Activated CD8-positive, alpha-beta memory T cell treated with anti-CD3 and anti-CD28 coated beads for 24 hours (primary cell): ENCODE results near the gene CSNK2B.
A peak's percentile ranks its signal among the peaks of the same experiment; 100 is the strongest.

Experiments
- DNase-seq: peaks from one replicate; pipeline ENCODE4 v3.0.0-alpha.2; 2020

The CSNK2B gene

DNA sequence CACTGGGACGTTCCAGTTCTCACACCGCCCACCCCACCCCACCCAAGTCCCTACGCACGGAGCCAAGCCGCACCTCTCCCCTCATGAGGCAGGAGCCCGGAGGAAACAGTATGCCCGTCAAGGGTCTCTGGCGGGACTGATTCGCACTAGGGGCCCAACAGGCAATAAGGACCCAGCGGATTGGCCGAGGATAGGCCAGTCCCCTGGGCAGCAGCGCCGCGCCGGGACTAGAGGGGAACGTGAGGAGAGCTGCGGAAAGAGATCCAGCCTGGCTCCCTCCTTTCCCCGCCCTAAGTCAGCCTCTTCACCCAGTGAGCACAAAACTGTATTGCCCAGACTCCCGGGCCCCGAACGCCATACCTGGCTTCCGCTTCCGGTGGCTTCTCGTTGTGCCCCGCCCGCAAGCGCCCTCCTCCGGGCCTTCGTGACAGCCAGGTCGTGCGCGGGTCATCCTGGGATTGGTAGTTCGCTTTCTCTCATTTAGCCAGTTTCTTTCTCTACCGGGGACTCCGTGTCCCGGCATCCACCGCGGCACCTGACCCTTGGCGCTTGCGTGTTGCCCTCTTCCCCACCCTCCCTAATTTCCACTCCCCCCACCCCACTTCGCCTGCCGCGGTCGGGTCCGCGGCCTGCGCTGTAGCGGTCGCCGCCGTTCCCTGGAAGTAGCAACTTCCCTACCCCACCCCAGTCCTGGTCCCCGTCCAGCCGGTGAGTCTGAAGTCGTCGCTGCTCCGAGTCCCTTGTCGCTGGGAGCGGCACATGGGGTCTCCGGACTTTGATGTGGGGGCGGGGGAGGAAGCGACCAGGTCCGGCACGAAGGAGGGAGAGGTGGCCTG is at the start of gene CSNK2B:
Gene CSNK2B (plus strand): TSS at position 580 of the 836 bp plus-strand sequence. CDS start 752 bp downstream, outside the sequence.
- peak; percentile 98 for DNase-seq

GRCh38 chr6:31617010-31617409 is 48.9 kb upstream of the CSNK2B start:
- no peak for DNase-seq

DNA sequence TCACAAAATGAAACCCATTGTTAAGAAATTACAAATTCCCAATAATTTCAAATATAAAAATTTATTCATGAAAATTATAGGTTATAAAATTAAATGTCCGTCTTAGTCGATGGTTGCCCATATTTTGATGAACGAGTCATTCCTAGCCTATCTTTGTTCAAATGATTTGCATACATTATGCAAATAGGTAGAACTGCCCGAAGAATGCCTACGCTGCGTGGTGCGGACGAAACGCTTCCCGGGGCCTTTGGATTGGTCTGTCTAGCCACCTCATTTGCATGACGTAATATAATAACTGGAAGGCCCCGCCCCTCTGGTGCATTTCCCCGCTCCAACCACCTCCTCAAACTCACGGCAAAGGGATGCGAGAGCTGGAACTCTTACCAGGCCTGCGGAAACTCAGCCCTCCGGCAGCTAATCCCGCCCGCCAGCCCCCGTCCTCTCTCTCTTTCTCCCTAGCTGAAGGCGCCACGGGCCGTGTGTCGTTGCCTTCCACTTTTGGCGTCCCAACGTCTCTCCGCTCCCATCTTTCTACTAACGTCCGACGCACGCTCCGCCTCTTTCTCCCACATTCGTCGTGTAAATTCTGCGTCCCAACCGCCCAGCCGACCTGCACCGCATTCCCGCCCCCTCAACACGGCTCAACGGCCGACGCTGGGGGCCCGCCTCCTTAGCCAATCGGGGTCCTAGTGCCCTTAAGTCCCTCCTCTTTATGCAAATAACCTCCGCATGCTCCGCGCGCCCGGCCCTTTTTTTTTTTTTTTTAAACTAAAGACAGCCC is 45.9 kb upstream of the CSNK2B start:
- DNase-seq, result peak; percentile 98

GRCh38 chr6:31620586-31621319 is 45.1 kb upstream of the CSNK2B start, which contains the start of gene PRRC2A:
PRRC2A (plus strand) TSS chr6:31620715; CDS start chr6:31622790, 2,075 bp downstream.
- DNase-seq, result no peak

- no peak for DNase-seq
These were observed 44.5 kb upstream of the CSNK2B start for GRCh38 chr6:31621320-31621939.

- no peak for DNase-seq
These were observed 43.9 kb upstream of the CSNK2B start for GRCh38 chr6:31621991-31622390.

DNA sequence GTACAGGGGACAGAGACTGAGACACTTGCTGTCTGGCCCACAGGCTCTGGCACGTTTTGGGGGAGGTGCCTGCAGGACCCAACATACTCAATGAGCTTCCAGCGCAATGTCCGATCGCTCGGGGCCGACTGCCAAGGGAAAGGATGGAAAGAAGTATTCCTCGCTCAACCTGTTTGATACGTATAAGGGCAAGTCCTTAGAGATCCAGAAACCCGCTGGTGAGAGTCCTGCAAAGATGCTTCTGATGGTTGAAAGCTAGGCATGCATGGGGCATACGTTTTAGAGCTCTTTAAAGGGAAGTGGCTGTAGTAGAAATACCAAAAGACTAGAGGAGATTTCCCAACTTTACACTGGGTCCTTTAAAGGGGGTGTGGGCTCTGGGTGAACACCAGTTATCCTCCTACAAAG is 43.2 kb upstream of the CSNK2B start:
- no peak for DNase-seq

DNA sequence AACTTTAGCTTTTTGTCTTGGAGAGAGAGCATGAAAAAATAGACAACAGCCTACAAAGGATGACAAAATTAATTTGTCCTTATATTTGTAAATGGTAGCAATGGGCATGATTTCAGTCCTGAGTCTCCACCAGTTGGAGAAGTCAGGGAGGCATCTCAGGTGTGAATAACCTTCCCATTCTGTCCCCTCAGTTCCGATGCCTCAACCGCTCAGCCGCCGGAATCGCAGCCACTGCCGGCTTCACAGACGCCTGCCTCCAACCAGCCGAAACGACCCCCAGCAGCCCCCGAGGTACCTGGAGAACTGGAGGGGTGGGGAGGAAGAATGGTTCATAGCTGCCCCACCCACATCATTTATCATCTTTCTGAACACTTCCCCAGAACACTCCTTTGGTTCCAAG is 41.8 kb upstream of the CSNK2B start:
- DNase-seq, result no peak

DNA sequence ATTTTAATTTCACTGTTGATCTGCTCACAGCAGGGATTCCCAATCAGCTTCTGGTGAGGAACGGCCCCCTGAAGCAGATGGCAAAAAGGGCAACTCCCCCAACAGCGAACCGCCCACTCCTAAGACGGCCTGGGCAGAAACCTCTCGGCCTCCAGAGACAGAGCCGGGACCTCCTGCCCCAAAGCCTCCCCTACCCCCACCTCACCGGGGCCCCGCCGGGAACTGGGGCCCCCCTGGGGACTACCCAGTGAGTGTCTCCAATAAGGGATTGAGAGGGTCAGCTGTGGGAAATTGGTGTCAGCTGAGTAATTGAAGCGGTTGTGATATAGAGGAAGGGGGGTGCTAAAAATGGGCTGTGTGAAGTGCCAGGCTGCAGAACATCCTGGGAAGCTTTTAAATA is 38.9 kb upstream of the CSNK2B start:
- DNase-seq, result no peak

DNA sequence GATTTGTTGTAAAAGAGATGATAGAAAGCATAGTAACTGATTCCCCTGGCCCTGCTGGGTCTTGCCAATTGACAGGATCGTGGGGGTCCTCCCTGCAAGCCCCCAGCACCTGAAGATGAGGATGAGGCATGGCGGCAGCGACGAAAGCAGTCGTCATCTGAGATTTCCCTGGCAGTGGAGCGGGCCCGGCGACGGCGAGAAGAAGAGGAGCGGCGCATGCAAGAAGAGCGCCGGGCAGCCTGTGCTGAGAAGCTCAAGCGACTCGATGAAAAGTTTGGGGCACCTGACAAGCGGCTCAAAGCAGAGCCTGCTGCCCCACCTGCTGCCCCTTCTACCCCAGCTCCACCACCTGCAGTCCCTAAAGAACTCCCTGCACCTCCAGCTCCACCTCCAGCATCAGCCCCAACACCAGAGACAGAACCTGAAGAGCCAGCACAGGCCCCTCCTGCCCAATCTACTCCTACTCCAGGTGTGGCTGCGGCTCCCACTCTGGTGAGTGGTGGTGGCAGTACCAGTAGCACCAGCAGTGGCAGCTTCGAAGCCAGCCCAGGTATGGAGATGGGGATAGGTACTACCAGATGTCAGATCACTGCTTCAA is 38.1 kb upstream of the CSNK2B start:
- no peak for DNase-seq

DNA sequence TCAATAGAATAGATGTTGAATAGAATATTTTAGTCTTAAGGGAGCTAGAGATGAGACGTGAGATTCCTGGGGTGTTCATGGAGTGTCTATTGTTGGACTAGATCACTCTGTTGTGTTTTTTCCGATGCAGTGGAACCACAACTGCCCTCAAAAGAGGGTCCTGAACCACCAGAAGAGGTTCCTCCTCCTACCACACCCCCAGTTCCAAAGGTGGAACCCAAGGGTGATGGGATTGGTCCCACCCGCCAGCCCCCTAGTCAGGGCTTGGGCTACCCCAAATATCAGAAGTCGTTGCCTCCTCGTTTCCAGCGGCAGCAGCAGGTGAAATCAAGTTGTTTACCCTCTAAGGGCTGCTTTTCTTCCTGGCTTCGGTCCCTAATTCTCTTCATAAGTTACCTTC is 36.9 kb upstream of the CSNK2B start:
- no peak for DNase-seq

GRCh38 chr6:31630177-31630934 is 35.5 kb upstream of the CSNK2B start:
- no peak for DNase-seq

DNA sequence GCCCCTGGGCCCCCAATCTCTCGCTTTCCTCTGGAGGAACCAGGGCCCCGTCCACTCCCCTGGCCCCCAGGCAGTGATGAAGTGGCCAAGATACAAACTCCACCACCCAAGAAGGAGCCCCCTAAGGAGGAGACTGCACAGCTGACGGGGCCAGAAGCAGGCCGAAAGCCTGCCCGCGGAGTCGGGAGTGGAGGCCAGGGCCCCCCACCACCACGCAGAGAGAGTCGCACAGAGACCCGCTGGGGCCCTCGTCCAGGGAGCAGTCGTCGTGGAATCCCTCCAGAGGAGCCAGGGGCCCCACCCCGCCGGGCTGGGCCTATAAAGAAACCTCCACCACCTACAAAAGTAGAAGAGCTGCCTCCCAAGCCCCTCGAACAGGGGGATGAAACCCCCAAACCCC is 34.7 kb upstream of the CSNK2B start:
- no peak for DNase-seq

GRCh38 chr6:31631681-31632278 is 34.1 kb upstream of the CSNK2B start:
- DNase-seq, result no peak

DNA sequence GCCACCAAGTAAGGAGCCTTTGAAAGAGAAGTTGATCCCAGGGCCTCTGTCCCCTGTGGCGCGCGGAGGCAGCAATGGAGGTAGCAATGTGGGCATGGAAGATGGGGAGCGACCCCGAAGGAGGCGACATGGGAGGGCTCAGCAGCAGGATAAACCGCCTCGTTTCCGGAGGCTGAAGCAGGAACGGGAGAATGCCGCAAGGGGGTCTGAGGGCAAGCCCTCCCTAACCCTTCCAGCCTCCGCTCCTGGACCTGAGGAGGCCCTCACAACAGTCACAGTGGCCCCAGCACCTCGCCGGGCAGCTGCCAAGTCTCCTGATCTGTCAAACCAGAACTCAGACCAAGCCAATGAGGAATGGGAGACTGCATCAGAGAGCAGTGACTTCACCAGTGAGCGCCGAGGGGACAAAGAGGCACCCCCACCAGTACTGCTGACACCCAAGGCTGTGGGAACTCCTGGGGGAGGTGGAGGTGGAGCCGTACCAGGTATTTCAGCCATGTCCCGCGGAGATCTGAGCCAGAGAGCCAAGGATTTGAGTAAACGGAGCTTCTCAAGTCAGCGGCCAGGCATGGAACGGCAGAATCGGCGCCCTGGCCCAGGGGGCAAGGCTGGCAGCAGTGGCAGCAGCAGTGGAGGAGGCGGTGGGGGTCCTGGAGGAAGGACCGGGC is 33.5 kb upstream of the CSNK2B start:
- no peak for DNase-seq

DNA sequence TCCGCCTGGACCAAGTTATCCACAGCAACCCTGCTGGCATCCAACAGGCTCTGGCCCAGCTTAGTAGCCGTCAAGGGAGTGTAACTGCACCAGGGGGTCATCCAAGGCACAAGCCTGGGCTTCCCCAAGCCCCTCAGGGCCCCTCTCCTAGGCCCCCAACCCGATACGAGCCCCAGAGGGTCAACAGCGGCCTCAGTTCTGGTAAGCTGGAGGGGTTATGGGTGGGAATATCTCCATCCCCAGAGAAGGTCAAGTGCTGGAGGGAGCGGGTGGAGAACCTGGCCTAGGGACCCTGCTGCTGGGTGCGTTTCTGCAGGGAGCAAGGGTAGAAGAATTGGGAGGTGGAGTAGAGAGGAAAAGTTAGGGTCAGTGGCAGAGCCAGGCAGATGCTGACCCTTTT is 32.4 kb upstream of the CSNK2B start:
- no peak for DNase-seq

DNA sequence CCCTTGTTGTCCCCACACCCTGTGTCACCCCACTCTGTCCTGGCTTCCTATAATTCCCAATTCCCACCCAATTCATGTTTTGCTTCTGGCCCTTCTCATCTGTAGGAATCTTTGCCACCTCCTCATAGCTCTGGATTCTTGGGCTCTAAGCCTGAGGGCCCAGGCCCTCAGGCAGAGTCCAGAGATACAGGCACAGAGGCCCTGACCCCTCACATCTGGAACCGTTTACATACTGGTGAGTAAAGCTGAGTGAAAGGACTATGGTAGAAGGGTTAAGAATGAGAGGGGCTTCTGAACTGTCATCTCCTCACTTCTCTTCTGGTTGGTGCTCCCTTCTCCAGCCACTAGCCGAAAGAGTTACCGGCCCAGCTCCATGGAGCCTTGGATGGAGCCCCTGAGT is 31.7 kb upstream of the CSNK2B start:
- no peak for DNase-seq

GRCh38 chr6:31634969-31635575 is 30.8 kb upstream of the CSNK2B start:
- no peak for DNase-seq

DNA sequence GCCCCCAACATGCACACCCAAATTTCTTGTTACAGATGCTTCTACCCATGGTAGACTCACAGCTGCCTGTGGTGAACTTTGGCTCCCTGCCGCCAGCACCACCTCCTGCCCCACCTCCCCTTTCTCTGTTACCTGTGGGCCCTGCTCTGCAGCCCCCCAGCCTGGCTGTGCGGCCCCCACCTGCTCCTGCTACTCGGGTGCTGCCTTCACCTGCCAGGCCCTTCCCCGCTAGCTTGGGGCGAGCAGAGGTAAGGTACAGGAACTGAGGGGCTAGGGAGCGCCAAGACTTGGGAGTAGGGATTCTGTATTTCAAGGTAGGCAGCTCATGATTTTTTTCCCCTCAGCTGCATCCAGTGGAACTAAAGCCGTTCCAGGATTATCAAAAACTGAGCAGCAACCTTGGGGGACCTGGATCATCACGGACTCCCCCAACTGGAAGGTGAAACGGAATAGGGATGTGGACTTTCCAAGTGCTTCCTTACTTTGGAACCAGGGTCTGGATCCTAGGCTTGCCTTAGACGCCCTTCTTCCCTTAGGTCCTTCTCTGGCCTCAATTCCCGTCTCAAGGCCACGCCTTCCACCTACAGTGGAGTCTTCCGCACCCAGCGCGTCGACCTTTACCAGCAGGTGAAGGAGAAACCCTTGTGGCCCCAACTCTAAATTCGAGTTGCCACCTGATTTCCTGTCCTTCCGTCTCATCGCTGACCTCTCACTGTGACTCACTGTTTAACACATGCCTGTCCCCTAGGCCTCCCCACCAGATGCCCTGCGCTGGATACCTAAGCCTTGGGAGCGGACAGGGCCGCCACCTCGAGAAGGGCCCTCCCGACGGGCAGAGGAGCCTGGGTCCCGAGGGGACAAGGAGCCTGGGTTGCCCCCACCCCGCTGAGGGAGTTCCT is 28.9 kb upstream of the CSNK2B start:
- DNase-seq, result no peak
